Spleen (tissue), 11 donors: ENCODE measurements around the gene DISC1. TPM values are rescaled to one million over a fixed set of nuclear protein-coding genes. Genes with fewer than 3 reads are reported as not detected.

Source experiments
- DNase-seq: peaks from one replicate; pipeline ENCODE4 v3.0.0-alpha.2; 2020
- H3K27ac ChIP-seq, 8 donors: fragments of 200-600 bp; sonication (generic) in 7 of 8; 1 replicate in 4 of 8; 2 replicates in 4 of 8; pipeline versions ENCODE4 v1.5.0 to v1.8.0; 2016 to 2021; ENCODE audit warnings: inconsistent platforms in 4 of 8, mild to moderate bottlenecking in 4 of 8, moderate library complexity in 1 of 8
- H3K27me3 ChIP-seq, 7 donors: fragments of 200-600 bp; sonication (generic) in 6 of 7; replicated peaks in 1 of 7; 1 replicate in 4 of 7; 2 replicates in 3 of 7; pipeline versions ENCODE4 v1.5.0 to v1.8.0; 2016 to 2021; ENCODE audit warnings: inconsistent platforms in 3 of 7, mild to moderate bottlenecking in 1 of 7
- H3K36me3 ChIP-seq, 6 donors: fragments of 200-600 bp; sonication (generic) in 5 of 6; 1 replicate in 4 of 6; 2 replicates in 2 of 6; pipeline versions ENCODE4 v1.5.0 to v1.8.0; 2016 to 2021; ENCODE audit warnings: inconsistent platforms in 2 of 6
- H3K4me1 ChIP-seq, 6 donors: fragments of 200-600 bp; sonication (generic) in 5 of 6; 1 replicate in 3 of 6; 2 replicates in 3 of 6; pipeline versions ENCODE4 v1.5.0 to v1.8.0; 2016 to 2021; ENCODE audit warnings: inconsistent platforms in 3 of 6
- H3K4me3 ChIP-seq, 8 donors: fragments of 200-600 bp; sonication (generic) in 7 of 8; 1 replicate in 4 of 8; 2 replicates in 4 of 8; pipeline versions ENCODE4 v1.5.0 to v1.8.0; 2016 to 2021; ENCODE audit warnings: inconsistent platforms in 4 of 8, mild to moderate bottlenecking in 4 of 8, moderate library complexity in 2 of 8
- H3K9me3 ChIP-seq, 8 donors: fragments of 200-600 bp; sonication (generic) in 7 of 8; 1 replicate in 4 of 8; 2 replicates in 4 of 8; pipeline versions ENCODE4 v1.5.0 to v1.8.0; 2016 to 2021; ENCODE audit warnings: inconsistent platforms in 4 of 8
- CTCF ChIP-seq, 11 experiments: fragments of 200-600 bp in 7 of 11; fragments of 450-650 bp in 4 of 11; sonication (generic) in 4 of 11; IDR thresholded peaks in 8 of 11; conservative IDR thresholded peaks in 3 of 11; 1 replicate in 7 of 11; 2 replicates in 4 of 11; pipeline versions ENCODE4 v1.4.0 to v1.8.0; 2016 to 2021; ENCODE audit warnings: antibody characterized with exemption in 11 of 11, inconsistent platforms in 4 of 11, mild to moderate bottlenecking in 1 of 11
- POLR2A ChIP-seq, 3 donors: fragments of 450-650 bp; IDR thresholded peaks; one replicate each; pipeline ENCODE4 v1.5.1; 2017; ENCODE audit warnings: antibody characterized with exemption in 3 of 3, mild to moderate bottlenecking in 1 of 3
- POLR2AphosphoS5 ChIP-seq, 3 donors: sonication (generic); formaldehyde crosslinking; IDR thresholded peaks; one replicate each; pipeline ENCODE4 v1.5.1; 2017; ENCODE audit warnings: antibody characterized with exemption in 3 of 3
- WGBS, 5 donors: extraction: QIAGEN DNeasy Blood & Tissue Kit in 3 of 5; methylation state at CpG; one replicate each; pipeline versions ENCODE4 v1.1.5 to v1.1.7; 2013 to 2018; 5-methylcytosine and 5-hydroxymethylcytosine counted together
- intact Hi-C: fragments of 100-400 bp; cut with DNase I; formaldehyde crosslinking; loops from one replicate; pipeline ENCODE4 v1.15.0; 2023; ENCODE audit warnings: low total_unique reads
- polyA plus RNA-seq, 3 donors: library from polyadenylated mRNA; stranded (reverse); fragments of 200-250 nt; gene quantifications; one replicate each; pipeline ENCODE4 v1.2.1, GENCODE V29; 2013
- total RNA-seq, 7 donors: library from RNA; depleted of rRNA in 3 of 7; stranded (reverse); fragments of >200 nt in 3 of 7; fragmentation: NEBNext Ultra II Directional in 4 of 7; extraction: Animal tissue kit (Norgen Biotek cat#: 25700) in 4 of 7; gene quantifications; one replicate each; pipeline versions ENCODE4 v1.1.0 to v1.2.1, GENCODE V29; 2016 to 2021
- donor health status: healthy with polysubstance abuse.
- donor health status: DM: no; HTN: no; CAD: no; lungs with moderate emphysema.
- donor health status: DM: no; HTN: no; CAD: no.
- donor health status: Bipolar disorder and iron deficiency.
- donor health status: healthy.
- donor health status: DM: no; HTN: no; CAD: no.
- donor health status: DM: yes; HTN: yes; CAD: no.

DISC1 gene
- total and polyA plus RNA-seq, 10 donors: 0.89 to 36.4 (median 24.2) TPM

DNA sequence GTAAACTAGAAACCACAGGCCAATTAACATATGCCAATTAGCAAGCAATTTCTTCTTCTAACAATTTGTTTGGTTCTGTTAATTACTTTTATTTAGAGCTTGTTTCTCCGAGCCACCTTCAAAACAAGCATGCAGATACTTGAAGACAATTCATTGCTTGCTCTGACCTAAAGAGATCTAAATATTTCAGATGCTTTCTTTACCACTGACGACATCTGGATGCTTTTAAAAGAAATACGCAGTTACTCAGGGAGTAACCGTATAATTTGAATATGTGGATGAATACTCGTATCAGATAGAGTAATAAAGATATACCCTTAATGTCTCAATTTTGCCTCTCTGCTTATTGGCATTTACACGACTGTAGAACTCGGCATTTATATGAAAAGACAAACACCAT, 390.0 kb downstream of the DISC1 start:
- WGBS, 5 donors: 78 to 89% (median 88%) methylated on average over 7 of the region's 7 CpGs
- intact Hi-C loops: no loop called here
- H3K36me3 ChIP-seq: peaks cover 0 to 6% (median 0%) of the 10 kb centered on the region in 6 donors
- no peaks in the 10 kb centered on the region for H3K27me3 ChIP-seq
- H3K27ac ChIP-seq: no peak overlapping the region
- no peak for DNase-seq
- TF ChIP-seq POLR2AphosphoS5 (IDR thresholded peaks at IDR 0.05) (no peak), CTCF (IDR thresholded peaks at IDR 0.05 in 8 of 11, conservative IDR thresholded peaks at IDR 0.05 in 3 of 11) (no peak), POLR2A (IDR thresholded peaks at IDR 0.05) (no peak)
- H3K9me3 ChIP-seq: no peaks in the 10 kb centered on the region
- H3K4me1 ChIP-seq: peaks cover 0 to 17% (median 8%) of the 10 kb centered on the region in 6 donors
- H3K4me3 ChIP-seq: no peak overlapping the region

DNA sequence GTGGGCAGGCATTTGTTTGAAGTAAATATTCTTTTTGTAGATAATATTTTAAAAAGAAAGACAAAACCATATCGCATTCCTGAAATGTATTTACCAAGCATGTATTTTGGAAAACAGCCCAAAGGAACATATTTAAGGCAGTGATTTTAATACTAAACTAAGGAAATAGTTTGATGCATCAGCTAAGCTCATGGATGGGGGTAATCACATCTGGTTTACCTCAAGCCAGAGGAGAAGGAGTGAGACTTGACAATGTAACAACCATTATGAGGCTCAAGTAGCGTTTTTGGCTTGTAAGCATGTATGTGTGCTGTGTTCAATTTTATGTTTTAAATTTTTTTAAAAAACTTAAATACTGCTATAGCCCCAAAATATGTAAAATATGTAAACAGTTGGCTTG, 390.5 kb downstream of the DISC1 start:
- 78 to 95% (median 89%) methylated on average over 2 of the region's 2 CpGs for WGBS, 5 donors
- Histone ChIP-seq H3K36me3 (peaks cover 0 to 6% (median 0%) of the 10 kb centered on the region in 6 donors), H3K4me3 (no peak overlapping the region), H3K9me3 (no peaks in the 10 kb centered on the region), H3K4me1 (peaks cover 0 to 17% (median 8%) of the 10 kb centered on the region in 6 donors), H3K27me3 (no peaks in the 10 kb centered on the region), H3K27ac (no peak overlapping the region)
- no peak for DNase-seq
- TF ChIP-seq POLR2A (IDR thresholded peaks at IDR 0.05): no peak
- intact Hi-C loops: no loop called here

GRCh38 chr1:232017759-232018158, 391.2 kb downstream of the DISC1 start:
- Histone ChIP-seq H3K36me3 (peaks cover 0 to 6% (median 0%) of the 10 kb centered on the region in 6 donors), H3K27ac (no peak overlapping the region), H3K27me3 (no peaks in the 10 kb centered on the region), H3K4me1 (peaks cover 0 to 13% (median 7%) of the 10 kb centered on the region in 6 donors), H3K4me3 (no peak overlapping the region), H3K9me3 (no peaks in the 10 kb centered on the region)
- no peak for DNase-seq
- 87 to 100% (median 95%) methylated on average over 1 of the region's 1 CpG for WGBS, 5 donors
- intact Hi-C loops: no loop called here
- TF ChIP-seq POLR2AphosphoS5 (IDR thresholded peaks at IDR 0.05) (no peak), CTCF (IDR thresholded peaks at IDR 0.05 in 8 of 11, conservative IDR thresholded peaks at IDR 0.05 in 3 of 11) (no peak), POLR2A (IDR thresholded peaks at IDR 0.05) (no peak)

- TF ChIP-seq POLR2AphosphoS5 (IDR thresholded peaks at IDR 0.05) (no peak), CTCF (IDR thresholded peaks at IDR 0.05 in 8 of 11, conservative IDR thresholded peaks at IDR 0.05 in 3 of 11) (no peak), POLR2A (IDR thresholded peaks at IDR 0.05) (no peak)
- H3K36me3 ChIP-seq: peaks cover 0 to 6% (median 0%) of the 10 kb centered on the region in 6 donors
- peaks cover 0 to 7% (median under 1%) of the 10 kb centered on the region in 6 donors for H3K4me1 ChIP-seq
- no peak overlapping the region for H3K4me3 ChIP-seq
- DNase-seq: no peak
- H3K9me3 ChIP-seq: no peaks in the 10 kb centered on the region
- intact Hi-C loops: no loop called here
- H3K27me3 ChIP-seq: no peaks in the 10 kb centered on the region
- H3K27ac ChIP-seq: no peak overlapping the region
- 87 to 97% (median 88%) methylated on average over 3 of the region's 3 CpGs for WGBS, 5 donors
Measured at GRCh38 chr1:232018231-232019025, 391.8 kb downstream of the DISC1 start.
